ENCODE data around the gene TLE1.

TLE1 gene

GRCh38 chr9:81632599-81632998 is 56.7 kb downstream of the TLE1 start:
- TF ChIP-seq CTCF (IDR thresholded peaks at IDR 0.05; ENCODE audit: low read depth, low read length), result no peak
- peaks cover 9% of the 10 kb centered on the region for H3K4me1 ChIP-seq
- no peaks in the 10 kb centered on the region for H3K9me3 ChIP-seq
- H3K27me3 ChIP-seq, result no peaks in the 10 kb centered on the region
- no peaks in the 10 kb centered on the region; the same call in 1 of the 2 replicates for H3K36me3 ChIP-seq
- H3K4me3 ChIP-seq (ENCODE audit: low read depth, low read length), result no peak overlapping the region
- DNase-seq, result no peak

GRCh38 chr9:81631218-81631745 is 58.1 kb downstream of the TLE1 start:
- Histone ChIP-seq H3K36me3 (no peaks in the 10 kb centered on the region; the same call in 1 of the 2 replicates), H3K4me3 (ENCODE audit: low read depth, low read length) (no peak overlapping the region), H3K4me1 (peaks cover 9% of the 10 kb centered on the region), H3K9me3 (no peaks in the 10 kb centered on the region), H3K27me3 (no peaks in the 10 kb centered on the region)
- DNase-seq, result no peak
- TF ChIP-seq CTCF (IDR thresholded peaks at IDR 0.05; ENCODE audit: low read depth, low read length), result no peak

DNA sequence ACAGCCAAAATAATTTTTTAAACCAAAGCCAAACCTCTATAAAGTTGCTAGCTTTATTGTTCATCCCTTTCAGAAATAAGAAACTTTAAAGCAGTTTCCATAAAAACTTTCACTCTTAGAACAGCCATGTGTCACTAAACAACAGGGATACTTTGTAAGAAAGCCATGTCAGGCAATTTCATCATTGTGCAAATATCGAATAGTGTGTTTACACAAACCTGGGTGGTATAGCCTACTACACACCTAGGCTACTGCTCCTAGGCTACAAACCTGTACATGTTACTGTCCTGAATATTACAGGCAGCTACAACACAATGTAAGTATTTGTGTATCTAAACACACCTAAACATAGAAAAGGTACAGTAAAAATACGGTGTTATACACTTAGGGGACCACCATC is 59.9 kb downstream of the TLE1 start:
- no peaks in the 10 kb centered on the region for H3K9me3 ChIP-seq
- H3K36me3 ChIP-seq, result no peaks in the 10 kb centered on the region; the same call in 1 of the 2 replicates
- no peaks in the 10 kb centered on the region for H3K27me3 ChIP-seq
- peaks cover 7% of the 10 kb centered on the region for H3K4me1 ChIP-seq
- TF ChIP-seq CTCF (IDR thresholded peaks at IDR 0.05; ENCODE audit: low read depth, low read length), result no peak
- H3K4me3 ChIP-seq (ENCODE audit: low read depth, low read length), result no peak overlapping the region
- DNase-seq, result no peak

DNA sequence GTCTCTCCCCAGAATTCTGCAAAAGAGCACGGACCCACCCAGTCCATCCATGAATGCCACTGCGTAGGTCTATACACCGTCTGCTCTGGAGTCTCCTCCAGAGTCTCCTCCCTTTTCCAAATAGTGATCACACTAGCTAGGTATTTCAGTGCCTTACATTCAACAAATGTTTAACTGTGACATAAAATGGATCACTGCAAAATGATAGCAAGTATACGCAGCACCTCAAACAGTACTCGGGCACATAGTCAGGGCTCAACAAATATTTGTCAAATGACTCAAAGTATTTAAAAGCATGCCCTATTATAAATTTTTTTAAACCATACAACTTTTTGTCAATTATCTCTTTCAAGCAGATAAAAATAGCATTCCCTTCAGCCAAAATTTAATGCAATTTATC is 60.5 kb downstream of the TLE1 start:
- no peak for DNase-seq
- H3K36me3 ChIP-seq, result no peaks in the 10 kb centered on the region; the same call in 1 of the 2 replicates
- no peaks in the 10 kb centered on the region for H3K27me3 ChIP-seq
- peaks cover 1% of the 10 kb centered on the region; the same call in 1 of the 2 replicates for H3K4me1 ChIP-seq
- no peak for TF ChIP-seq CTCF (IDR thresholded peaks at IDR 0.05; ENCODE audit: low read depth, low read length)
- H3K4me3 ChIP-seq (ENCODE audit: low read depth, low read length), result no peak overlapping the region
- no peaks in the 10 kb centered on the region for H3K9me3 ChIP-seq

DNA sequence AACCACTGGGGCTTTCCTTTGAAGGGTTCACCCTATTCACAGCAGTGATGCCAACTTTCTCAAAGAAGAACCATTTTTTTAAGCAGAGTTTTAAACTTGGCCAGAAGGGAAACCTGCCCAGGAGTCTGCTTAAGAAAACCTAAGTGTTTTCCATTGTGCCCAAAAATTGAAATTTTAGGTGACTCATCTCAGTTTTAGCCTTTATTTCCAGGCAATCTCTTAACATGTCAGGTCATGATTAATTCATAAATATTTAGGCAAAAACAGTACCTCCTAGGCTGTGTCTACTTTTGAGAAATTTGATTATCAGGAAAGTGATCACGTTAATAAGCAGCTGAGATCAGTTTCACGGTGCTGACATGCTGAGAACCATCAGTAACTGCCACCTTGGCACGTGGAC is 61.9 kb downstream of the TLE1 start:
- TF ChIP-seq CTCF (IDR thresholded peaks at IDR 0.05; ENCODE audit: low read depth, low read length), result no peak

DNA sequence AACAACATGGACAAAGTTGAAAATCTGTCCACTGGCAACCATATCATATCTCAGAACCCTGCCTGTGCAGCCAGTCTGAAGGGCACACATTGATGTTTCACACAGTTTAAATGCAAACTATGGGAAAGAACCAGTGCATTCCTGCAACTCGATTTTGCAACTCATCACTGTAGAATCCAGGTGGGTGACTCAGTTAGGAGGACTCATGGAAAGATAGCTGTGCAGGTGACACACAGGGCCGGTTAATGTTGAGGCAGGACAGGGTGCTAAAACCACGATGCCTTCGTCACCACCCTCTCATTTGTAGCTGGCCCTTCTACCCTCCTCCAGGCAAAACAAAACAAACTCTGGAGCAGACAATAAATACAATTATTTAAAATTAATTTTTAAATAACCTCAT is 62.8 kb downstream of the TLE1 start:
- DNase-seq, result no peak
- no peak for TF ChIP-seq CTCF (IDR thresholded peaks at IDR 0.05; ENCODE audit: low read depth, low read length)
- no peaks in the 10 kb centered on the region; the same call in 1 of the 2 replicates for H3K36me3 ChIP-seq
- no peaks in the 10 kb centered on the region for H3K4me1 ChIP-seq
- no peaks in the 10 kb centered on the region for H3K27me3 ChIP-seq
- H3K9me3 ChIP-seq, result no peaks in the 10 kb centered on the region
- no peak overlapping the region for H3K4me3 ChIP-seq (ENCODE audit: low read depth, low read length)

More for the DNA sequence above, 61.9 kb downstream of the TLE1 start:
- no peaks in the 10 kb centered on the region for H3K4me1 ChIP-seq
- no peak overlapping the region for H3K4me3 ChIP-seq (ENCODE audit: low read depth, low read length)
- H3K27me3 ChIP-seq, result no peaks in the 10 kb centered on the region
- H3K9me3 ChIP-seq, result no peaks in the 10 kb centered on the region
- no peak for DNase-seq
- no peaks in the 10 kb centered on the region; the same call in 1 of the 2 replicates for H3K36me3 ChIP-seq
